ENCODE measurements around the gene ADGRA3.

ADGRA3 gene

GRCh38 chr4:22363787-22364186, 152.1 kb downstream of the ADGRA3 start:
- no peak for DNase-seq (ENCODE audit: low read depth)

- no peak for DNase-seq (ENCODE audit: low read depth)
These were observed 152.8 kb downstream of the ADGRA3 start for GRCh38 chr4:22363036-22363435.

DNA sequence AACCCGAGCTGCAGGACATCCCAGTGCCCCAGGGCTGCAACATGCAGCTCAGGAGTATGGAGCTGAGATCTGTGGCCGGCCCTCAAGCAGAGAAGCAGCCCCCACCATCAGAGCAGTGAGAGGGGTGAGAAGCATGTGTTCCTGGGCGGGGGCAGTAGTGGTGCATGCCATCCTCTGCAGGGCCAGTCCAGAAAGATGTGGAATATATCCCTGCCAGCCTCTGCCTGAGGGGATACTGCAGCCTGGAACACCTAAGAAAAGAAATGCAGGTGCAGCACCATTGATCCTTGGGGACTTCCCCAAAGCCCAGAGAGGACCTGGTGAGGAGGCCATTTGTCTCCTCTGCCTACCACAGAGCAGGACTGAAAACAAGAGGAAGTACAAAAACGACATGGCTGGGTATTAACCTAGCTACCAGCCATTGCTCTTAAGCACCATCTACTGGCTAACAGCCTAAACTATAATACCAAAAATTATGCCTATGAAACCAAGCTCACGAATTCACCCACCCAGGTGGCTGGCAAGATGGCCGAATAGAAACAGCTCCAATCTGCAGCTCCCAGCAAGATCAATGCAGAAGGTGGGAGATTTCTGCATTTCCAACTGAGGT, 158.8 kb downstream of the ADGRA3 start:
- DNase-seq (ENCODE audit: low read depth): no peak

- DNase-seq (ENCODE audit: low read depth): no peak
These were observed 167.5 kb downstream of the ADGRA3 start for GRCh38 chr4:22348410-22348809.

- DNase-seq (ENCODE audit: low read depth): no peak
These were observed 170.2 kb downstream of the ADGRA3 start for GRCh38 chr4:22345678-22346077.

DNA sequence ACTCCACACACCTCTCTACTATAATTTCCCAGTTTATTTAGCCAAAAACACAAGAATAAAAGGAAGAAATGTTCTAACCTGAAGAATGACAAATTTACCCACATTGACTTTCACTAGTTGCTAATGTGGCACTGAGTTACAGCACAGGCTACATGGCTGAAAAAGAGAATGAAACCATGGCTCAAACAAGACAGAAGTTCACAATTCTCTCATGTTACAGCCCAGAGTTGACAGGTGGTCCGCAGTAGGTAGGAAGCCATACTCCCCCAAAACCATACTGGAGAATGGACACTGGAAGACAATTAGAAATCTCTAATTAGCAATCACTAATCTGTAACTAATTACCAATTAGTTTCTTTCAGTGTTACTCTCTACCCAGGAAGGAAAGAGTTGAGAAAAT, 170.8 kb downstream of the ADGRA3 start:
- no peak for DNase-seq (ENCODE audit: low read depth)

DNA sequence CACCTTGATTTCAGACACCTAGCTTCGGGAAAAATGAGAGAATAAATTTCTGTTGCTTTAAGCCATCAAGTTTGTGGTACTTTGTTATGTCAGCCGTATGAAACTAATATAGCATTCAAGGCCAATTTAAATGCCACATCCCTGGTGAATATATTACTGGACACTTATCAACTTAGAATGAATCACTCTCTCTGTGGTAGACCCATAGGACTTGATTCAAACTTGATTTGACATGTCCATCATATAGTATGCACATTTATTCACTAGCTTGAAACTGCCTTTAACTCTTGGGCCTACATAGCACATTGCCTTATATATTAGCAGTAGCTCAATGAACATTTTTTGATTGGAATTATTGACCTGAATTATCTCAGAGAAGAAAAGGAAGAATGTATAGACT, 172.3 kb downstream of the ADGRA3 start:
- no peak for DNase-seq (ENCODE audit: low read depth)

DNA sequence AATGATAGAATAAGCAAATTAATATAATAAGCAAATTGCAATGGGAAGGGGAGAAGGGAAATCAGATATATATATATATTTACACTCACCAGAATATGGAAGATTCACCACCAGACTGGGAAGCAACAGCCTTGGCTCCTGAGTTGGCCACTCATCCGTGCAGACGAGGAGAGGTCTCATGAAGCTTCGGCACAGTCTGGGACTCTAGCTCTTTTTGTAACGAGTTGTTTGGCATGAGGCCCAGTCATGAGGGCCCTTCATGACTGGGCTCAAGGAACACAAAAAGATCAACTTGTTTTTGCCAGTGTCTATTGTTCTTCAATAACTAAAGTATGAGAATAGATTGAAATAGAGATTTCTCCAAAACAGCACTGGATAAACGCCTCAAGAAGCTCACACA, 176.4 kb downstream of the ADGRA3 start:
- no peak for DNase-seq (ENCODE audit: low read depth)

- no peak for DNase-seq (ENCODE audit: low read depth)
These were observed 177.1 kb downstream of the ADGRA3 start for GRCh38 chr4:22338796-22339195.

Measured in activated T-cell treated with anti-CD3 and anti-CD28 coated beads for 24 hours (primary cell).